ENCODE results near the gene PCNX2. TPM values are rescaled to one million over a fixed set of nuclear protein-coding genes. Genes with fewer than 3 reads are reported as not detected.

The PCNX2 gene
- total and polyA plus RNA-seq, 10 of the 15 experiments (the other 5 are each of a cell fraction or from before 2014, with no cell fraction given) = 2.1 to 16.4 (median 8.1) TPM

- SMC1A ChIA-PET (ENCODE audit: uncharacterized antibody, unreplicated experiment) = interaction anchor here (1.1 kb wide), 1 partner anchor 34 kb away, joined by 3 read pairs; no protein-coding TSS in a partner anchor
- Histone ChIP-seq H3K4me1 (ENCODE audit: control insufficient read depth, insufficient read depth, low read length) (no peaks in the 10 kb centered on the region), H3K79me2 (ENCODE audit: control insufficient read depth, insufficient read depth, low read length) (no peaks in the 10 kb centered on the region), H3K4me3 (no peak overlapping the region), H3K36me3 (ENCODE audit: control insufficient read depth in 2 of 2, insufficient read depth in 2 of 2, low read length in 1 of 2) (no peaks in the 10 kb centered on the region), H2AFZ (ENCODE audit: control insufficient read depth, low read depth, low read length) (no peak overlapping the region), H3K27me3 (replicated peaks in 1 of 2; ENCODE audit: control insufficient read depth in 2 of 2, insufficient read depth in 2 of 2, low read length in 1 of 2) (no peaks in the 10 kb centered on the region), H3K4me2 (ENCODE audit: control insufficient read depth, insufficient read depth) (no peak overlapping the region), H3K9me3 (replicated peaks; ENCODE audit: control insufficient read depth, insufficient read depth, low read length) (no peaks in the 10 kb centered on the region), H3K9ac (ENCODE audit: control insufficient read depth, insufficient read depth, low read length) (no peak overlapping the region), H3K27ac (ENCODE audit: control insufficient read depth, insufficient read depth) (no peak overlapping the region), H4K20me1 (ENCODE audit: control insufficient read depth, insufficient read depth) (no peaks in the 10 kb centered on the region)
- RAD21 ChIA-PET (ENCODE audit: unreplicated experiment) = no interaction called here
- in situ Hi-C loops (cut with MboI) (no loop called here), intact Hi-C loops (cut with micrococcal nuclease; ENCODE audit: unreplicated experiment) (no loop called here)
- TF ChIP-seq ZNF592 (IDR thresholded peaks at IDR 0.05) (no peak), TCF3 (IDR thresholded peaks at IDR 0.05; ENCODE audit: borderline replicate concordance, insufficient read depth, low read depth, low read length) (no peak), BMI1 (IDR thresholded peaks at IDR 0.05; ENCODE audit: borderline replicate concordance) (no peak), LARP7 (IDR thresholded peaks at IDR 0.05) (no peak), BCLAF1 (IDR thresholded peaks at IDR 0.05) (no peak), ELK1 (IDR thresholded peaks at IDR 0.05; ENCODE audit: low read depth, low read length) (no peak), IKZF2 (IDR thresholded peaks at IDR 0.05) (no peak), RAD21 (IDR thresholded peaks at IDR 0.05; ENCODE audit: insufficient read depth, low read depth, low read length) (no peak)
- ATAC-seq (no peak), FAIRE-seq (peak; percentile 23), DNase-seq (ENCODE audit: low read depth, low spot score) (no peak)
- BruUV-seq (replicated peaks) = no TSS peak
- 98% methylated on average over 5 of the region's 5 CpGs for WGBS (ENCODE audit: insufficient coverage, insufficient replicate concordance, low lambda C conversion rate, missing lambda C conversion rate)
- CTCF ChIA-PET = no interaction called here
- POLR2A ChIA-PET = no interaction called here
These were observed 83.9 kb downstream of the PCNX2 start for GRCh38 chr1:233211595-233211994.

All from GM12878 (cell line).